ENCODE results near the gene PRKCA. TPM values are rescaled to one million over a fixed set of nuclear protein-coding genes. Genes with fewer than 3 reads are reported as not detected.
A peak's percentile ranks its signal among the peaks of the same experiment; 100 is the strongest.

PRKCA gene
- total RNA-seq, 1 experiment from 2014 or later, result 20.7 TPM

GRCh38 chr17:66416207-66416940 lies 114.0 kb downstream of the PRKCA start:
- Mint-ChIP-seq H3K36me3 (ENCODE audit: insufficient read depth, unreplicated experiment) (no peaks in the 10 kb centered on the region), H3K9me3 (ENCODE audit: unreplicated experiment) (no peaks in the 10 kb centered on the region), H3K4me3 (ENCODE audit: unreplicated experiment) (no peak overlapping the region), H3K4me1 (ENCODE audit: insufficient read depth, unreplicated experiment) (peaks cover 12% of the 10 kb centered on the region), H3K27me3 (ENCODE audit: insufficient read depth, unreplicated experiment) (no peaks in the 10 kb centered on the region), H3K27ac (ENCODE audit: low read depth, unreplicated experiment) (no peak overlapping the region)
- intact Hi-C loops (cut with micrococcal nuclease), result no loop called here
- no TSS peak for BruUV-seq (replicated peaks)
- POLR2A ChIA-PET, result interaction anchor here (0.6 to 0.9 kb wide), 2 partner anchors 45 to 68 kb away, joined by 3 to 4 read pairs; no protein-coding TSS in a partner anchor
- no peak for DNase-seq (ENCODE audit: unreplicated experiment)
- no peak for TF ChIP-seq CTCF (IDR thresholded peaks at IDR 0.05; ENCODE audit: unreplicated experiment)
- CTCF ChIA-PET, result interaction anchor here (0.6 kb wide), 1 partner anchor 40 kb away, joined by 3 read pairs; no protein-coding TSS in a partner anchor

- BruUV-seq (replicated peaks), result no TSS peak
- Mint-ChIP-seq H3K36me3 (ENCODE audit: insufficient read depth, unreplicated experiment) (no peaks in the 10 kb centered on the region), H3K9me3 (ENCODE audit: unreplicated experiment) (no peaks in the 10 kb centered on the region), H3K4me1 (ENCODE audit: insufficient read depth, unreplicated experiment) (peaks cover 12% of the 10 kb centered on the region), H3K27me3 (ENCODE audit: insufficient read depth, unreplicated experiment) (no peaks in the 10 kb centered on the region), H3K27ac (ENCODE audit: low read depth, unreplicated experiment) (no peak overlapping the region), H3K4me3 (ENCODE audit: unreplicated experiment) (no peak overlapping the region)
- intact Hi-C loops (cut with micrococcal nuclease), result no loop called here
- peak; percentile 47 for DNase-seq (ENCODE audit: unreplicated experiment)
- POLR2A ChIA-PET, result interaction anchor here (0.9 to 1.2 kb wide), 3 partner anchors 15 to 69 kb away, joined by 4 to 8 read pairs (median 4); no protein-coding TSS in a partner anchor
- TF ChIP-seq CTCF (IDR thresholded peaks at IDR 0.05; ENCODE audit: unreplicated experiment), result no peak
- CTCF ChIA-PET, result interaction anchor here (0.6 to 0.7 kb wide), 3 partner anchors 29 to 150 kb away, joined by 3 read pairs; no protein-coding TSS in a partner anchor
These were observed 114.9 kb downstream of the PRKCA start for GRCh38 chr17:66417300-66417719.

GRCh38 chr17:66420961-66421371 lies 118.6 kb downstream of the PRKCA start:
- ChIA-PET POLR2A (interaction anchor here (0.6 to 1.0 kb wide), 3 partner anchors 10 to 145 kb away, joined by 3 to 7 read pairs (median 3); no protein-coding TSS in a partner anchor), CTCF (interaction anchor here (0.5 kb wide), 1 partner anchor 69 kb away, joined by 4 read pairs; no protein-coding TSS in a partner anchor)
- no peak for DNase-seq (ENCODE audit: unreplicated experiment)
- peaks cover 1% of the 10 kb centered on the region for H3K9me3 Mint-ChIP-seq (ENCODE audit: unreplicated experiment)
- no peak for TF ChIP-seq CTCF (IDR thresholded peaks at IDR 0.05; ENCODE audit: unreplicated experiment)
- no peak overlapping the region for H3K27ac Mint-ChIP-seq (ENCODE audit: low read depth, unreplicated experiment)
- intact Hi-C loops (cut with micrococcal nuclease), result no loop called here
- H3K36me3 Mint-ChIP-seq (ENCODE audit: insufficient read depth, unreplicated experiment), result no peaks in the 10 kb centered on the region
- no peak overlapping the region for H3K4me3 Mint-ChIP-seq (ENCODE audit: unreplicated experiment)
- H3K4me1 Mint-ChIP-seq (ENCODE audit: insufficient read depth, unreplicated experiment), result peaks cover 14% of the 10 kb centered on the region
- H3K27me3 Mint-ChIP-seq (ENCODE audit: insufficient read depth, unreplicated experiment), result no peaks in the 10 kb centered on the region
- no TSS peak for BruUV-seq (replicated peaks)

GRCh38 chr17:66422186-66422585 lies 119.8 kb downstream of the PRKCA start:
- BruUV-seq (replicated peaks), result no TSS peak
- ChIA-PET POLR2A (interaction anchor here (0.9 kb wide), 1 partner anchor 45 kb away, joined by 5 read pairs; no protein-coding TSS in a partner anchor), CTCF (interaction anchor here (0.5 to 0.7 kb wide), 3 partner anchors 18 to 957 kb away, joined by 3 read pairs; no protein-coding TSS in a partner anchor)
- DNase-seq (ENCODE audit: unreplicated experiment), result no peak
- no peak overlapping the region for H3K4me3 Mint-ChIP-seq (ENCODE audit: unreplicated experiment)
- peaks cover 18% of the 10 kb centered on the region for H3K4me1 Mint-ChIP-seq (ENCODE audit: insufficient read depth, unreplicated experiment)
- H3K36me3 Mint-ChIP-seq (ENCODE audit: insufficient read depth, unreplicated experiment), result no peaks in the 10 kb centered on the region
- intact Hi-C loops (cut with micrococcal nuclease), result no loop called here
- TF ChIP-seq CTCF (IDR thresholded peaks at IDR 0.05; ENCODE audit: unreplicated experiment), result no peak
- H3K27me3 Mint-ChIP-seq (ENCODE audit: insufficient read depth, unreplicated experiment), result no peaks in the 10 kb centered on the region
- peaks cover 7% of the 10 kb centered on the region for H3K9me3 Mint-ChIP-seq (ENCODE audit: unreplicated experiment)
- H3K27ac Mint-ChIP-seq (ENCODE audit: low read depth, unreplicated experiment), result no peak overlapping the region

Data from MCF 10A (cell line).